T-helper 1 cell (primary cell): ENCODE measurements around the gene FRYL.
"Not testable (repeated sequence)": the region's sequence is repeated elsewhere in the genome, so short reads cannot be mapped to it uniquely, and the experiment has no call there.

Experiments used
- DNase-seq, 5 donors: peaks; one replicate each; pipeline ENCODE4 v3.0.0-alpha.2; 2012 to 2020

The FRYL gene

DNA sequence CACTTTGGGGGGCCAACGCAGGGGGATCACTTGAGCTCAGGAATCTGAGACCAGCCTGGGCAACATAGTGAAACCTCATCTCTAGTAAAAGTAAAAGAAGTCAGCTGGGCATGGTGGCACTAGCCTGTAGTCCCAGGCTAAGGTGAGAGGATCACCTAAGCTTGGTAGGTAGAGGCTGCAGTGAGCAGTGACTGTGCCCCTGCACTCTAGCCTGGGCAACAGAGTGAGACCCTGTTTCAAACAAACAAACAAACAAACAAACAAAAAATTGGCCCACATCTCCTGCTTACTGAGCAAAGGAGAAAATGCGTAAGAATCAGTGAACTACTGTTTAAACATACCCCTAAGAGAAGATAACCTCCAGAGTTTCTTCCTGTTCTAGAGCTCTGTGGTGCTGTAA, 85.3 kb downstream of the FRYL start:
- DNase-seq: no peak

DNA sequence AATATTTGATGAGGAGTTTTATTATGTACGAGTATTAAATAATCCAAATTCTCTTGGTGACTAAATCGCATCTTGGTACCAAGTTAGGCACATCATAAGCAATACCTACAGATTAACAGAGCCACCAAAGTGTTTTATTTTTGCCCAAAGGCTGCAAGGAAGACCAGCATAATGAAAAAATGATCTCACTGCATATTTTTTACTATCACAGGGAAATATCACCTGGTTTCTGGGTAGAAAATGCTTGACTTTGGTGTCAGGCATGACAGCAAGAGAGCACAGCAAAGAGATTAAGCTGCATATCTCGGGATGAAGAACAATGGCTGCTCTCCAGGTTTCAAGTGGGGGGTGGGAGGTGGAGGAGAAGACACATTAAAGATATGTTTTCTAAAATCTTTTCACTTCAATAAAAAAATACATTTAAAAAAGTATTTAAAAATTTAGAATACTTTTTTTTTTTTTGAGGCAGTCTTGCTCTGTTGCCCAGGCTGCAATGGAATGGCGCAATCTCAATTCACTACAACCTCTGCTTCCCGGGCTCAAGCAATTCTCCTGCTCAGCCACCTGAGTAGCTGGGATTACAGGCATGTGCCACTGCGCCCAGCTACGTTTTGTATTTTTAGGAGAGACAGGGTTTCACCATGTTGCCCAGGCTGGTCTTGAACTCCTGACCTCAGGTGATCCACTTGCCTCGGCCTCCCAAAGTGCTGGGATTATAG, 86.1 kb downstream of the FRYL start:
- no peak for DNase-seq

DNA sequence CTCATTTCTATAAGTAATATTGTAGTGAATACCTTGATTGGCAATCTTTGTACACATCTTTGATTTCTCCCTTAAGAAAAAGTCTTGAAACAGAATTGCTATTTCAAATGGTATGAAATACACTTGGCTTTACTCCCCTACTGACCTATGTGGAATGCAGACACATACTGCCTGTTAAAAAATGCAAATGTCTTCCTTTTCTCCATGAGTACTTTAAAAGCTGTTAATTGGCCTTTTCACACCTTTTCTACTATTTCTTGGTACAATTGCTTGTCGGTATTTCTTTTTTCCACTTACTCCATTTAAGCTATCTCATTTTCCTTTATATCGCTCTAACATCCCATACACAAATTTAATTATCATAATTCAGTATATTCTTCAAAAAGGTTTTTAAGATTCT, 87.2 kb downstream of the FRYL start:
- no peak for DNase-seq

DNA sequence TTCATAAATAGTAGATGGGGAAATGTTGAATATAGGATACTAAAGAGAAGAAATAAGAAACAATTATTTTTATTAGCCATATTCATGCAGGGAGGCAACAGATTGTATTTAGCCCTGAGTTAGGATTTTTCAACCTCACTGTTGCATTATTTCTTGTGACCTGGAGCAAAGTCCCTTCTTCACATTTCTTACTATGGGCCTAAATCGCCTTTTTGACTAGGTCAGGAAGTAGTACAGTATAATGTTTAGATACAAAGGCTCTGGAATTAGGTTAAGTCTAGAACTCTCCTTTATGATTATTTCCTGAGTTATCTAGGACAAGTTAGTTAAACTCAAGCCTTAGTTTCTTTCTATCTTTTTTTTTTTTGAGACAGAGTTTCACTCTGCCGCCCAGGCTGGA, 88.0 kb downstream of the FRYL start:
- no peak for DNase-seq

DNA sequence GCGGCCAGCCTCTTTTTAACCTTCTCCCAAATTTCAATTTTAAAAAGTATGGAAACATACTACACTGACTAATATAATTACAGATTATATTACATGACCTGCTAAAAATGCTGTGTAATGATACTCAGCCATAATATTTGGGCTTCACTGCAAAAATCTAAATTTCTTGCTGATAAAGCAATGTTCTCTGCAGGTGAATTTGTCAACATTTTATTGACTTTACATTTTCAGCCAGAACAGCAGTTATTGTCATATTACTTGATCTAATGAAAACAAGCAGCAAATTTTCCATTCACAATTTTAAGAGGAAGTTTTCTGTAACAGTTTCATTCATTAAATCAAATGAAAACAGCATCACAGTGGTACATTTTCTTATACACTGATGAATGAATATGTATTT, 91.1 kb downstream of the FRYL start:
- no peak for DNase-seq

DNA sequence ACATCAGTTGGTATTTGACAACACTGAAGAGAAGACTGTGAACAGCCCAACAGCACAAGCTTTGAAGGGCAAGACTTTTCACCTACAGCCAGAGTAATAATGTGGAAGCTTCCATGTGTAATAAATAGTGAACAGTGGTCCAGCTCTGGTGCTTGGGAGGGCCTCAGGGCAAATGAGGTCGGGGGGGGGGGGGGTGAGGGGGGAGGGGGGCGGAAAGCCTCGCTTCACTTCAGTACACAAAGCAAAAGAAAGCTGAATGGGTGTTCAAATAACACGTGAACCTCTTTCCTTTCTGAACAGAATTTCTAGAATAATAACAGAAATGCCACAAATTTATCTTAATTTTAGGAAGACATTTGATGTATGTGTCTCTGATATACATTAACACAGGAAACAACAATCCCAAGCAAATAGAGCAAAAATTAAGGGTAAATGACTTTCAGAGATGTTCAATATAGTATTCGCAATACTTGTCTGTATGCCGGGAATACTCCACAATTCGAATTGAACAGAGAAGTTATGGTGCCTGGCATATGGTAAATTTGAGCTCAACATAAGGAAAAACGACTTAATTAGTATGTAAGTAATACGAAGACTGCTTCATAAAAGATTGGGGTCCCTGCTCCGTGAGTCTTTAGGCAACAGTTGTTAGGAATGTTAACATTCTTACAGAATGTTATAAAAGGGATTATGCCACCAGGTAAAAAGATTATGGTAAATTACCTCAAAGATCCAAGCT, 92.6 kb downstream of the FRYL start:
- no peak for DNase-seq

DNA sequence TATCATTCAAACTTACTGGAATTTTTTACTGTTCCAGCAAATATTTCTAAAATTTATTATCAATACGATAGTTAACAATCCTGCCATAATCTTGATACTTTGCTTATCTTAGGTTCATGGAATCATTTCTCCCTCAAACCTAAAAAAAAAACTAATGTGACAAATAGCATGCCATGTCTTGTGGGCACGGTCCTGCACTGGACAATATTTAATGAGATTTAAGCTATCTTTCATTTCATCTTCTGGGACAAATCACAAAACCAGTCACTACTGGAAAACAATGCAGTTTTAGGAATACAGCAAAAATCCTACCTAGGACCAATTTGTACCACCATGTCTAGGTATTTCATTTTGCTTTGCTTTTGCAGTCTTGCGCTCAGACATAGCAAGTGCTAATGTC, 93.7 kb downstream of the FRYL start:
- DNase-seq: no peak

DNA sequence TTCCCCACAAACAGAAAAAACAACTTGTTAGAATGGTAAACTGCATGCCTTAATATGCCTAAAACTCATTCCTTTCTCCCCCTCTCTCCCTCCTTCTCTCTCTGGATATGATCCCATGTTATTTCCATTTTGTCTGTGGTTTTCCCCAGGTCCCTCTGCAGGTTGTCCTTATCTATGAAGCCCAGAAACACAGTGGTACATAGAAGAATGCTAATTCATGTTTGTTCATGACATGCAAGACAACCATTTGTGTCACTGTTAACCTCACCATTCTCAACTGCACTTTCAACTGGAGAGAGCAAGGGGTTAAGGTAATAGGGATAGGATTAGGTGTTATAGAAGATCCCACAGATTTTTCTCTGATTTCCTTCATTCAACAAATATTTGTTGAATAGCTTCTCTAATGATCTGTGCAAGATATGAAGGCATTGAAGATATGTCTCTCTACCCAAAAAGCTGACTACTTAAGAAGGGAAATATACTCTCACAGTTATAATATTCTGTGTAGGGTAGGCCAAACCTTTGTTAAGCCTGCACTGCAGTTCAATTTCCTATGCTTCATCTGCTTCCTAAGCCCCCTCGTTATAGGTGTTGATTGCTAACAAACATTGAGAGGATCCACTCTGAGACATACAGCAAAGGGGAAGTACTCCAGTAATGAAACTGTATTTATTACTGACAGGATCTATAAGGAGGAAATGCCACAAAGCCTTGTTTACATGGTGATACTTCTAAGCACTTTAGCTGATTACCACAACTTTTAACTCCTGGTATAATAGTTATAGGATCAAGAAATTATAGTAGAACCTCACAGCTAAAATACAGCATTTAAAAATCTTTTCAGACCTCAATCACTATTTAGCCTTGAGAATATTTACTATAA, 96.1 kb downstream of the FRYL start:
- DNase-seq: no peak

DNA sequence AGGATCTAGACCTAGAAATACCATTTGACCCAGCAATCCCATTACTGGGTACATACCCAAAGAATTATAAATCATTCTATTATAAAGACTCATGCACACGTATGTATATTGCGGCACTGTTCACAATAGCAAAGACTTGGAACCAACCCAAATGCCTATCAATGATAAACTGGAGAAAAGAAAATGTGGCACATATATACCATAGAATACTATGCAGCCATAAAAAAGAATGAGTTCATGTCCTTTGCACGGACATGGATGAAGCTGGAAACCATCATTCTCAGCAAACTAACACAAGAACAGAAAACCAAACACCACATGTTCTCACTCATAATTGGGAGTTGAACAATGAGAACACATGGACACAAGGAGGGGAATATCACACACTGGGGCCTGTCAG, 97.2 kb downstream of the FRYL start:
- not testable (repeated sequence) for DNase-seq

DNA sequence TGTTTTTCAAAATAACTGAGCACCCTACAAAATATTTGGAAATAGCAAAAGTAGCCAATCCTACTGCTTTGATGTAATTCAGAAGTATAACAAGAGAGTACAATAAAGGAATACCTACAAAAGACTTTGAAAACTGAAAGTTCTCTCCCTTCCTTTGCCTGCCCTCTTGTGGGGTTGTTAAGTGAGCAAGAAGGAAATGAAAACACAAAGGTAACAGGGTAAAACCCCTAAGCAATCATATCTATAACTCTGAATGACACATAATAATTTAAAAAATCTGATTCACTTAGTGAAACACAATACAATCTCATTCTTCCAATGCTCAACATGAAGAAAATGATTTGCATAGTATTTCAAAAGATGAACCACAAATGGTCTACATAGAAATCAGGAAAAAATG, 98.2 kb downstream of the FRYL start:
- peak in 1 of 5 donors; percentile 42 for DNase-seq

DNA sequence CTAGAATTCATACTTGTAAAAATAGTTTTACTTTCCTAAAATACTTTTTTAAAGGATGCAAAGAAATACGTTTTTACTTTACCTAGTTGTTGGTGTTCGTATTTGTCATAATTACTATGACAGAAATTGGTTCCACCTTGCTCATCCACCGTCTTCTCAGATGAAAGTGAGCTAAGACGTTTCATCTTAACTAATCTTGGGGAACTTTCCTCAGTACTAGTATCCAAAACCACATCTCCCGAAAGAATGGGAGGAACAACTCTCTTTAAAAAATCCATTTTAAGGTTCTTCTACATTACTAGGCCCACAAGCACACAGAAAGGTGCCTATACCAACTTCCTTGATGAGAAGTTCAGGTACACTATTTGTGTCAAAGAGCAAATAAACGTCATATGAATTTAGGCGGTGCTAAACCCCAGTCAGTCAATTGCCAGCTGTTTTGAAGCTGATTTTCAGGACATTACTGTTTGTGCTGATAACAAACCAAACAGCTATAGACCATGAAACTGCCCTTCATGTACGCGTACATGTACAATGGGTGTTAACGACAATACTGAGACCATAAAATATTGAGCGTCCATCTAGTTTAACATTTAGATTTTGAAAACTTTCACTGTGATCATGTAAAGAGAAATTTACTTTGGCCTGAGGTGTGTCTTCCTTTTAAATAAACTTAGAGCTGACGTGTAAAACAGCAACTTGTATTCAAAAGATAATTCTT, 99.1 kb downstream of the FRYL start:
- no peak for DNase-seq

DNA sequence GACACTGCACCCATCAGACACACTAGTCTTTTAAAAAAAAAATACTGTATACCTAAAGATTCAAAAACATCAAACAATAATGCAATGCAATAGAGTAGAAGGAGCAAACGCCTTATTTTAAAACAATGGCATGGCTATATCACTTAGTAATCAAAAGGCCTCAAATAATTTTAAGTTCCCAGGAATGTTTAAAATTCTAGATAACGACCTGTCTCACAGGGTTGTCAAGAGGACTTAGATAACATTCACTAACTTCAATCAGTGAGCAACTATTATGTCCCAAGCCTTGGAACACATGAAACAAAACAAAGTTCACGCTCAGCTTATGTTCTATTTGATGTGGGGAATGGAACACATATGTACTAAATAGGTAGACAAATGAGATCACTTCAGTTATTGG, 106.5 kb downstream of the FRYL start:
- no peak for DNase-seq

DNA sequence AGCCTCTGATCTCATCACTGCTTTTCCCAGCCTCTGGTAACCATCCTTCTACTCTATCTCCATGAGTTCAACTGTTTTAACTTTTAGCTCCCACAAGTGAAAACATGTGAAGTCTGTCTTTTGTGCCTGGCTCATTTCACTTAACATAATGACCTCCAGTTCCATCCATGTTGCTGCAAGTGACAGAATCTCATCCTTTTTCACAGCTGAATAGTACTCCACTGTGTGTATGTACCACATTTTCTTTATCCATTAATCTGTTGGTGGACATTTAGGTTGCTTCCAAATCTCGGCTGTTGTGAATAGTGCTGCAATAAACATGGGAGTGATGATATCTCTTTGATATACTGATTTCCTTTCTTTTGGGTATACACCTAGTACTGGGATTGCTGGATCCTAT, 109.5 kb downstream of the FRYL start:
- no peak for DNase-seq

DNA sequence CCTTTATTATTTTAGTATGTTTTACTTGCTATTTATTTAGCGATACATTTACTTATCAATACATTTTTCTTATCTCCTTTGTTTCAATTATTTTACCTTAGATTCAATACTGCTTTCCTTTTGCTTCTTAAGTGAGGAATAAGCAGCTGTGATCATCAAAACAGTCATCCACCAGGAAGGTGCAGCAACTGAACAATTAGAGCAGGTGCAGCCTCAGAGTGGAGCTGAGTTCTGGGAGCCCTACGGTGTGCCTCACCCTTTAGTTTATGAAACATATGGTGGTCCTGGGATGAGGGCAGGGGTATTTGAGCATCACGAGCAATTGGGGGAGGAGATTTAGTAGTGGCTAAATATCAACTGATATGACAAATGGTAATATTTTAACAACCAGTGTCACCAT, 111.0 kb downstream of the FRYL start:
- DNase-seq: no peak

DNA sequence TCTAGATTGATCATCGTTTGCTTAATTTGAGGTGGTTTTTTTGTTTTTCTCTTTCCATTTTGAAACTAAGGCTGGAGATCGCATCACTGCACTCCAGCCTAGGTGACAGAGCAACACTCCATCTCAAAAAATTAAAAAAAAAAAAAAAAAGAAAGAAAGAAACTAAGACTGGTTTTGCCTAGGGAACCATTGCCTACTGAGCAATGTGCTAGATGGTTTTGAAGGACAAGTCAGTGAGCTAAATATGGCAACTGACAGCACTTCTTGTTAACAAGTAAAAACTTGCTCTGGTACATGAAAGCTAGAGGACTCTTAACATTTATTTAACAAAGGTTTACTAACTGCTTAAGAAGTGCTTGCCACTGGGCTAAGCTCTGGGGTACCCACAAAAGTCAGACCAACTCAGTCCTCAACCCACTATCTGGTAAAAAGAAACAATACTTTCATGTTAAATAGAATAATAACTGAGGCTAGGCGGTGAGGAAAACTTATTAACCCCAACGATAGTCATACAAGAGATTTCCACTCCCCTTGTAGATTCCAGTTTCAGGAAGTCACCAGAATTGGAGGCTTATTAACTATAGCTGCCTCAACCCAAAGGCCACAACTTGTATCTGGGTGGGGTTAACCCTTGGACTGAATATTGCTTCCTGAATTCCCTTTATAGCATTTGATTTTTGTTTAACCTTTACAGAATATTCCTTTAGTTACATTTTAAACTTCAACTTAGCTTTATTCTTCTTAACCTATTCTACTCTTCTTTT, 111.6 kb downstream of the FRYL start:
- no peak for DNase-seq

DNA sequence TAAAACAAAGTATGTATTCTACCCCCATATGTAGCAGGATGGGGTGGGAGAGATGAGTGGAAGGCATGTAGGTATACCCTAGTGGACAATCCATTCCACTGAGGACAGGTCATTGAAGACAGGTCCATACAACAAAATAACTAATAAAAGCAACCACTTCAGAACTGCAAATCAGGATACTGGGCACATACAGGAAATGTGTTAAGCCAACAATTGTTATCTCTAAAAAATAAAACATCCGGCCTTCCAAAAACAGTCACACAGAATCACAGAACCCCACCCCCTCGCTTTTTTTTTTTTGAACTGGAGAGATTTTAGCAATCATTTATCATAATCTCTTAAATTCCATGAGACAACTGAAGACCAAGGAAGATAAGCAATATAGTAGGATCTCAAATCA, 112.9 kb downstream of the FRYL start:
- DNase-seq: no peak

DNA sequence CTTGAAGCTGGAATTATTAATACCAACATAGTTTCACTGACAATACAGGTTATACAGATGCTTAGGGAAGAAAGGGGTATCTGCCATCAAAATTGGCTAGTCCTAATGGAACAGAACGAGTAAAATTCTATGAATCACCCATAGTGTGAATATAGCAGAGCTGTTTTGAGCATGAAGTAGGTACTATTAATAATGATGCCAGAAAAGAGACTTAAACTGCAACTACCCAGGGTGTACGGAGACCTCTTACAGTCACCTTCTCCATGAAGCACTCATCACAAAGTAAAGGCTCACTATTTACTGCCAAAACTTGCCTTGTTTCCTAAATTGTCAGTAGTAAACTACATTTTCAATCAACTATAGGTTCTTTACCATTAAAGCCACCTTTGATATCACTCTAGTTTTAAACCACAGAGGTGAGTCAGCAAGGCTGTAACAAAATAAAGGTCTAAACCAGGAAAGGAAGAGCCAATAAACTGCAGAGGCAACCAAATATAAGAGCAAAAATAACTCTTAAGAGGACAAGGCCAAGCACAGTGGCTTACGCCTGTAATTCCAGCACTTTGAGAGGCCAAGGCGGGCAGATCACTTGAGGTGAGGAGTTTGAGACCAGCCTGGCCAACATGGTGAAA, 114.4 kb downstream of the FRYL start:
- peak in 1 of 5 donors; percentile 12 for DNase-seq

DNA sequence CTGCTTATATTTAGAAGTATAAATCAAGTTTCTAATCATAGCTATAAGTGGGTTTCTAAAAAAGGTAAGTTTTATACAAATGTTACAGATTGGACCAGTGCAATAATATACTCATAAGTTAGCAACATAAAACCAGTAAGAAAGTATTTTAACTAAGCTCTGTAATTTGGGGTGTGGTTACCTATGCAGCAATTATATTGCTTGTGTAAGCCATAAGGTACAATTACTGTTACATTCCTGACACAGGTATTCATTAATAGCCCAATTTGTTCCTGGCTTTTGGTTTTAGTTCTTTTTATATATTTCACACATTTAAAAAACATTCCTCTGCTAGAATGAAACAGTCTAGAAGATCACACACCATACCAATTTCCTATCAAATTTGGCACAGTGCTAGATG, 115.1 kb downstream of the FRYL start:
- DNase-seq: no peak

DNA sequence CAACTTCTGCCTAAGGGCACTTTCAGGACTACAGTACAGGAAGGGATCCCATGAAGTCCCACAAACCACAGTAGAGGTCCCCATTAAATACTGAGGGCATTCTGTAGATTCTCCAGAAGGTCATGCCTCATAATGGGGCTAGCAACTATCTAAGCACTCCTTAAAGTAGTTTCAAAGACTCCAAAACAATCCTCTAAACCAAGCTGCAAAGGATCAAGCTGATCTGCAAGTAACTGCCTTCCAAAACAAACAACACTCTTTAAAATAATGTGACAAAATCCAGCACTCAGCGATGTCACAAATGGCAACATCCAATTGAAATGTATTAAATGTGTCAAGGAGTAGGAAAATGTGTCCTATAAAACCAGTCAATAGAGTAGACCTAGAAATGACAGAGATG, 118.7 kb downstream of the FRYL start:
- DNase-seq: no peak

DNA sequence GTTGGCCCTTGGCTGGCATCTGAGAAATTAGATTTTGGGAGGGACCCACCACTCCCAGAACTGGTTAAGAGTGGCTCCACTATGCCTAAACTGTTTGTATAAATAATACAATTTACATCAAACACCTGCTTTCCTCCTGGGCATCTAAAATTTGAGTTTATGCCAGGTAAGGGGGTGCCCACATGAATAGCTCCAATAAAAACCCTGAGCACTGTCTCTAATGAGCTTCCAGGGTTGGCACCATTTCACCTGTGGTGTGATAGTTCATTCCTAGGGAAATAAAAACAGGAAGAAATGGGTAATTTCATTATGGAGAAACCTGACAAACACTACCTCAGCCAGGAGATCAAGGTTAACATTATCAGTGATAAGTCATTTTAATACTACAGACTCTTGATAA, 119.7 kb downstream of the FRYL start:
- no peak for DNase-seq

DNA sequence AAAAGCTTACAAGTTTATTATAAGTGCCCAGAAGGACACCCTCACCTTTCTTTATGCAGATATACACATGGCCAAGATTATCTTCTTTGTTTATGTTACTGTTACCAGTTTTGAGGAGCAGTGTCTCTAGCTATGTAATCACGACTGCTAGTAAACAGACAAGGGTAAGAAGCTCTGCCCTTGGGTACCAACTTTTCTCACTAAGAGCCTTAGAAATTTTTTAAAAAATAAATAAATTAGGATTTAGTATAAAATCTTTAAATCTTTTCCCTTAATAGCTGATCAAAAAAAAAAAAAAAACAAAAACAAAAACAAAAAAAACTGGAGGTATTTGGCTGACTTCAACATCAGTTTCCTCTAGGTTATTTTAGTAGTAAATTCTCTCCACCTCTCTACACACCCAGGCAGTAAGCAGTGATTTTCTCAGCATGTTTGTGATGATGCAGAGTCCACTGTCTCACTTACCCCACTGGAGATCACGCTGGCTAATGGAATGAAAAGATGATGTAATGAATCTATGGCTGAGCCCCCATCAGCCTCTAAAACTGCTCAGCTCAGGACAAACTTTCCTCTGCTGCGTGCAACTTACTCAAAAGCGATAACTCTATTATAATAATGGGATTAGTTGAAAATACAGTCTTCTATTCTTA, 125.9 kb downstream of the FRYL start:
- DNase-seq: no peak
